Natural killer cell (primary cell): ENCODE measurements around the gene ST6GAL1. TPM values are rescaled to one million over a fixed set of nuclear protein-coding genes. Genes with fewer than 3 reads are reported as not detected.

Experiments
- ATAC-seq, 3 donors: fragments of 150-1000 bp in 2 of 3; fragments of 200-7000 bp in 1 of 3; cut with Tn5 transposase; 1 replicate in 1 of 3; 2 replicates in 2 of 3; pipeline ENCODE4 v1.10.0; 2021; ENCODE audit warnings: mild to moderate bottlenecking in 2 of 3, moderate library complexity in 2 of 3
- DNase-seq, 2 donors: peaks; one replicate each; pipeline versions ENCODE4 v3.0.0 to v3.0.0-alpha.2; 2013 to 2021; ENCODE audit warnings: mixed read lengths in 1 of 2
- H3K27ac ChIP-seq: one replicate; pipeline ENCODE4 v1.5.1; 2013; ENCODE audit warnings: mild to moderate bottlenecking, low read length
- H3K27me3 ChIP-seq: one replicate; pipeline ENCODE4 v1.6.1; 2013; ENCODE audit warnings: low read length; ENCODE audit not compliant: control insufficient read depth, insufficient read depth
- H3K36me3 ChIP-seq: one replicate; pipeline ENCODE4 v1.6.1; 2013; ENCODE audit warnings: low read length; ENCODE audit not compliant: control insufficient read depth, insufficient read depth
- H3K4me1 ChIP-seq: one replicate; pipeline ENCODE4 v1.6.1; 2013; ENCODE audit warnings: low read length; ENCODE audit not compliant: control insufficient read depth, insufficient read depth
- H3K4me3 ChIP-seq: one replicate; pipeline ENCODE4 v1.5.1; 2013; ENCODE audit warnings: low read length
- H3K9me3 ChIP-seq: one replicate; pipeline ENCODE4 v1.6.1; 2013; ENCODE audit warnings: low read length; ENCODE audit not compliant: control insufficient read depth, insufficient read depth
- H3K27ac Mint-ChIP-seq, 2 donors: one replicate each; pipeline ENCODE4 v1.8.0; 2022; ENCODE audit warnings: mild to moderate bottlenecking in 2 of 2, mixed read lengths in 2 of 2, moderate library complexity in 1 of 2
- H3K27me3 Mint-ChIP-seq, 2 donors: one replicate each; pipeline ENCODE4 v1.8.0; 2022; ENCODE audit warnings: low read depth in 2 of 2, mixed read lengths in 2 of 2
- H3K36me3 Mint-ChIP-seq: one replicate; pipeline ENCODE4 v1.8.0; 2022; ENCODE audit warnings: mixed read lengths
- H3K4me1 Mint-ChIP-seq, 2 donors: one replicate each; pipeline ENCODE4 v1.8.0; 2022; ENCODE audit warnings: mixed read lengths in 2 of 2
- H3K4me3 Mint-ChIP-seq: one replicate; pipeline ENCODE4 v1.8.0; 2022; ENCODE audit warnings: mild to moderate bottlenecking, moderate library complexity, mixed read lengths
- H3K9me3 Mint-ChIP-seq, 2 donors: one replicate each; pipeline ENCODE4 v1.8.0; 2022; ENCODE audit warnings: mixed read lengths in 2 of 2
- CTCF ChIP-seq: fragments of 200-600 bp; IDR thresholded peaks from one replicate; pipeline ENCODE4 v1.8.0; 2022; ENCODE audit warnings: antibody characterized with exemption
- whole genome bisulfite sequencing: methylation state at CpG from one replicate; pipeline ENCODE4 v1.1.7; 2013; ENCODE audit warnings: missing lambda C conversion rate; ENCODE audit not compliant: insufficient coverage; 5-methylcytosine and 5-hydroxymethylcytosine counted together
- intact Hi-C: fragments of 100-400 bp; cut with micrococcal nuclease; formaldehyde crosslinking; loops from one replicate; pipeline ENCODE4 v1.14.2; 2022
- total RNA-seq, 4 donors: library from RNA; stranded (reverse); fragments of 120-200 nt in 1 of 4; gene quantifications; one replicate each; pipeline versions ENCODE4 v1.2.3 to v1.2.4, GENCODE V29; 2013 to 2022

Gene ST6GAL1
- total RNA-seq, 3 donors from 2014 or later (not counting 1 experiment from before 2014, with no cell fraction given): 121 to 182 (median 146) TPM

GRCh38 chr3:187112934-187113793, 182.8 kb downstream of the ST6GAL1 start:
- H3K27ac ChIP-seq: no peak overlapping the region
- H3K9me3 ChIP-seq: no peaks in the 10 kb centered on the region
- Mint-ChIP-seq H3K4me1 (peaks cover 7% of the 10 kb centered on the region in 2 donors), H3K4me3 (no peak overlapping the region), H3K9me3 (no peaks in the 10 kb centered on the region), H3K27me3 (no peaks in the 10 kb centered on the region), H3K36me3 (no peaks in the 10 kb centered on the region), H3K27ac (no peak overlapping the region)
- no peaks in the 10 kb centered on the region for H3K4me1 ChIP-seq
- no peaks in the 10 kb centered on the region for H3K36me3 ChIP-seq
- DNase-seq (peak in 1 of 2 donors; percentile 74), ATAC-seq (peak in 2 of 3 donors; percentile 71 to 80)
- intact Hi-C loops: loop anchor here (1.0 kb wide), 2 partner anchors 37 to 52 kb away; no protein-coding TSS in a partner anchor
- H3K4me3 ChIP-seq: no peak overlapping the region
- WGBS: 40% methylated on average over 2 of the region's 2 CpGs
- TF ChIP-seq CTCF: peak; percentile 87
- no peaks in the 10 kb centered on the region for H3K27me3 ChIP-seq

- no peak overlapping the region for H3K27ac ChIP-seq
- Mint-ChIP-seq H3K4me1 (peaks cover 7% of the 10 kb centered on the region in 2 donors), H3K4me3 (no peak overlapping the region), H3K27ac (no peak overlapping the region), H3K9me3 (no peaks in the 10 kb centered on the region), H3K36me3 (no peaks in the 10 kb centered on the region), H3K27me3 (no peaks in the 10 kb centered on the region)
- no peaks in the 10 kb centered on the region for H3K9me3 ChIP-seq
- TF ChIP-seq CTCF: no peak
- WGBS: 100% methylated on average over 2 of the region's 2 CpGs
- no peaks in the 10 kb centered on the region for H3K27me3 ChIP-seq
- ATAC-seq (no peak), DNase-seq (no peak)
- no peaks in the 10 kb centered on the region for H3K36me3 ChIP-seq
- H3K4me3 ChIP-seq: no peak overlapping the region
- no peaks in the 10 kb centered on the region for H3K4me1 ChIP-seq
- intact Hi-C loops: no loop called here
Observed at GRCh38 chr3:187114511-187114910, 184.2 kb downstream of the ST6GAL1 start.

- Mint-ChIP-seq H3K36me3 (no peaks in the 10 kb centered on the region), H3K9me3 (no peaks in the 10 kb centered on the region), H3K27me3 (no peaks in the 10 kb centered on the region), H3K4me1 (peaks cover 2% of the 10 kb centered on the region in 2 donors), H3K4me3 (no peak overlapping the region), H3K27ac (peak overlapping the region in 1 of 2 donors; percentile 9)
- ATAC-seq (no peak), DNase-seq (no peak)
- 84% methylated on average over 2 of the region's 2 CpGs for WGBS
- Histone ChIP-seq H3K27me3 (no peaks in the 10 kb centered on the region), H3K4me3 (no peak overlapping the region), H3K9me3 (no peaks in the 10 kb centered on the region), H3K36me3 (no peaks in the 10 kb centered on the region), H3K27ac (no peak overlapping the region), H3K4me1 (no peaks in the 10 kb centered on the region)
- TF ChIP-seq CTCF: no peak
- intact Hi-C loops: no loop called here
Observed at GRCh38 chr3:187120326-187120725, 190.0 kb downstream of the ST6GAL1 start.
